K562 (cell line): ENCODE results near the gene DHRS11. TPM values are rescaled to one million over a fixed set of nuclear protein-coding genes. Genes with fewer than 3 reads are reported as not detected.

Experiments used
- E2F8 ChIP-seq: fragments of 450-650 bp; IDR thresholded peaks from 2 replicates; pipeline ENCODE4 v1.7.1; 2018; ENCODE audit warnings: mild to moderate bottlenecking, low read depth; ENCODE audit not compliant: partially characterized antibody
- ETV5 ChIP-seq: sonication (generic); formaldehyde crosslinking; IDR thresholded peaks from 2 replicates; pipeline ENCODE4 v1.4.0; 2020; ENCODE audit warnings: low read depth, mild to moderate bottlenecking, missing genetic modification reagents
- FOXP4 ChIP-seq: sonication (generic); formaldehyde crosslinking; IDR thresholded peaks from 2 replicates; pipeline ENCODE4 v1.8.0; 2022; ENCODE audit warnings: mild to moderate bottlenecking, missing genetic modification reagents, borderline replicate concordance
- HDAC3 ChIP-seq: fragments of 450-650 bp; IDR thresholded peaks from 2 replicates; pipeline ENCODE4 v1.6.1; 2018; ENCODE audit warnings: borderline replicate concordance, mild to moderate bottlenecking, moderate library complexity; ENCODE audit not compliant: partially characterized antibody
- KDM4B ChIP-seq, 2 experiments: fragments of 450-650 bp in 1 of 2; sonication (generic) in 1 of 2; IDR thresholded peaks; 2 replicates each; pipeline ENCODE4 v1.6.1; 2016 to 2017; ENCODE audit warnings: borderline replicate concordance in 2 of 2, antibody characterized with exemption in 1 of 2, low read depth in 1 of 2, mild to moderate bottlenecking in 1 of 2
- ZNF274 ChIP-seq: IDR thresholded peaks from 2 replicates; pipeline ENCODE4 v1.6.1; 2011; ENCODE audit warnings: low read depth, mild to moderate bottlenecking, low read length, moderate library complexity, borderline replicate concordance
- ZNF609 ChIP-seq: sonication (generic); formaldehyde crosslinking; IDR thresholded peaks from 2 replicates; pipeline ENCODE4 v1.8.1; 2023; ENCODE audit warnings: missing genetic modification reagents, mild to moderate bottlenecking, borderline replicate concordance
- ZNF707 ChIP-seq: fragments of 250-450 bp; sonication (Bioruptor Pico); conservative IDR thresholded peaks from 2 replicates; pipeline ENCODE4 v1.8.0; 2022; ENCODE audit warnings: inconsistent platforms, mild to moderate bottlenecking, moderate library complexity
- polyA plus RNA-seq, 8 experiments: library from polyadenylated mRNA; depleted of rRNA in 4 of 8; stranded (reverse) in 5 of 8; unstranded in 3 of 8; fragments of >200 nt; fragmentation: Nextera tagmentation in 2 of 8; fragmentation: Illumina TruSeq in 1 of 8; extraction: Ambion mirVana in 2 of 8; extraction: Trizol in 1 of 8; gene quantifications; 2 replicates each; pipeline versions ENCODE4 v1.2.1 to v1.2.3, GENCODE V29; 2011 to 2014; ENCODE audit warnings: inconsistent platforms in 1 of 8, missing spikeins in 1 of 8
- total RNA-seq, 7 experiments: library from RNA; depleted of rRNA in 6 of 7; stranded (reverse); fragments of >200 nt in 6 of 7; fragmentation: Illumina TruSeq in 2 of 7; extraction: Trizol in 2 of 7; gene quantifications; 2 replicates each; pipeline versions ENCODE4 v1.2.1 to v1.2.3, GENCODE V29; 2011 to 2021; ENCODE audit warnings: low replicate concordance in 1 of 7

Gene DHRS11
- total and polyA plus RNA-seq, 9 of the 15 experiments (the other 6 are each of a cell fraction or from before 2014, with no cell fraction given), result 15.2 to 123 (median 59.8) TPM

GRCh38 chr17:36640836-36641235, 49.2 kb downstream of the DHRS11 start (continued):
- no peak for TF ChIP-seq FOXP4 (CRISPR knock-in tag)
- no peak for TF ChIP-seq HDAC3
- no peak for TF ChIP-seq ZNF274
- no peak for TF ChIP-seq ZNF707
- TF ChIP-seq ETV5 (CRISPR knock-in tag), result no peak
- TF ChIP-seq KDM4B (IDR thresholded peaks at IDR 0.05; ENCODE audit: borderline replicate concordance in 2 of 2, low read depth in 1 of 2), result no peak
- TF ChIP-seq E2F8, result no peak
- TF ChIP-seq ZNF609 (CRISPR knock-in tag), result no peak
